ENCODE measurements around the gene EDRF1.

EDRF1 gene

DNA sequence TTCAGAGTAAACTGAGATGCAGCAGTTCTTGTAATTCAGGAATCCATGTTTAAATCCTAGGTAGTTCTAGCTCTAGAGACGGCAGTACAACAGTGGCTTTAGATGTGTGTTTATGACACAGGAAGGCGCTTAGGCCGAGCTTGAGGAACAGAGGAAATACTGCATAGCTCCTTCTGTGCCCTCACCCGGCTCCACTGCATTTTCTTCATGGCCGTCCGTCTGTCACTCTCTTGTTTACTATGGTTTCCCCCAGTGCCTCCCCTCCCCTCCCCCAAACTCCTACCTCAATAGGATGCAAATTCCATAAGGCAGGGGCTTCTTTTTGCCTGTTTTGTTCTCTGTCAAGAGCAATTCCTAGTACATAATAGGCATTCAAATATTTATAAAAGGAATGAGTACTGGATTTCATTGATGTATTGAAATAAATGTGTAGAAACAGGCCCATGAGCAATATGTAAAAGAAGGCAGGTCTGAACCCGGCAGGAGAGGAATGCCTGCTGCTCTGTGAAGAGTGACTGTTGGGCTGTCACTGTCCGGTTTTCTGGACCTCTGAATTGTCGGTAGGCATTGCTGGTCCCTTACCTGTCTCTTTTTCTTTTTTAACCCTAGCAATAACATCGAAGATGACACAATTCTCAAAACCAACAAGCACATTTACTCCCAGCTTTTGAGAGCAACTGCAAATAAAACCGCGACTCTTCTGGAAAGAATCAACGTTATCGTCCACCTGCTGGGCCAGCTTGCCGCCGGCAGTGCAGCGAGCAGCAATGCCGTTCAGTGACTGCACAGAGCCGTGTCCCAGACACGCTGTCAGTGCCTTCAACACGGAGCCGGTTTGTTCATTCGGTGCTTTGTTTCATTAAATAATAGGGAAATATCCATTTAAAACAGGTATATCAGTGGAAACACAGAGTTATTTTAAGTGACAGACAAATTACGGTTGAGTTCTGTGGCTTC lies 43.5 kb downstream of the EDRF1 start:
- no peak for DNase-seq (ENCODE audit: low read depth in 2 of 2, low spot score in 1 of 2)

DNA sequence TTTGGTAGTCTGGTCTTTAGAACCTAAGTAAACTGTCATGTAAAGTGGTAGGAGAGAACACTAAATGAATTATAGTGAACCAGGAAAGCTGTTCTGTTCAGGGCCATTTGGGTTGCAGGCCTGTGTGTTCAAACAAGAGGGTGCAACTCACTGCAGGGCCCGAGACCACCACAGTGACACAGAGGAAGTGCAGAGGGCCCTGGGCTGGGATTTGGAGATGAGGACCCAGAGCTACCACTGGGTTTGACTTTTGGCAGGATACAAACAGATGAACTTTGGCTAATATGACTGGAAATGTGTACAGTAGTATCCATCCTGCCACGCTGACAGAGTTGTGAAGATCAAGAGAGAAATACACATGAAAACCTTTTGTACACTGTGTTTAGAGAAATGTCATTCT lies 46.3 kb downstream of the EDRF1 start:
- no peak for DNase-seq (ENCODE audit: low read depth in 2 of 2, low spot score in 1 of 2)

DNA sequence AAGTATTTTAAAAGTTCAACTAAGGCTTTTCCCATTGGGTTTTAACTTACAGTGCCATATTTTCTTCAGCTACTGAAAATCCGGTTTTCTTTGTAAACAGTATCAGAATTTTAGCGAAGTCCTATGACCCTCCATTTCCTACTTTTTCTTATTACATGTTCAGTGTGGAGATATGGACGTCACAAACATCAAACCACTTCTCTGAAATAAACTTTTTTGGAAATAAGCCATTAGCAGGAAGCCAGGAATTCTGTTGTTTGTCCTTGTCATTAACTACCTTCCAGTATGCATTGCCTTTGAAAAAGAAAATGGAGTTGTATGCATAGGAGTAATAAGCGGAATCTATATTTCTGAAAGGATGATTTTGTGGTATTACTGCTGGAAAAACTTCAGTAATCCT lies 47.0 kb downstream of the EDRF1 start:
- DNase-seq (ENCODE audit: low read depth in 2 of 2, low spot score in 1 of 2) = no peak

- DNase-seq (ENCODE audit: low read depth in 2 of 2, low spot score in 1 of 2) = no peak
Measured at GRCh38 chr10:125768219-125768855, 48.8 kb downstream of the EDRF1 start.

- no peak for DNase-seq (ENCODE audit: low read depth in 2 of 2, low spot score in 1 of 2)
Measured at GRCh38 chr10:125769175-125769574, 49.7 kb downstream of the EDRF1 start.

GRCh38 chr10:125770844-125771243 lies 51.3 kb downstream of the EDRF1 start:
- no peak for DNase-seq (ENCODE audit: low read depth in 2 of 2, low spot score in 1 of 2)

DNA sequence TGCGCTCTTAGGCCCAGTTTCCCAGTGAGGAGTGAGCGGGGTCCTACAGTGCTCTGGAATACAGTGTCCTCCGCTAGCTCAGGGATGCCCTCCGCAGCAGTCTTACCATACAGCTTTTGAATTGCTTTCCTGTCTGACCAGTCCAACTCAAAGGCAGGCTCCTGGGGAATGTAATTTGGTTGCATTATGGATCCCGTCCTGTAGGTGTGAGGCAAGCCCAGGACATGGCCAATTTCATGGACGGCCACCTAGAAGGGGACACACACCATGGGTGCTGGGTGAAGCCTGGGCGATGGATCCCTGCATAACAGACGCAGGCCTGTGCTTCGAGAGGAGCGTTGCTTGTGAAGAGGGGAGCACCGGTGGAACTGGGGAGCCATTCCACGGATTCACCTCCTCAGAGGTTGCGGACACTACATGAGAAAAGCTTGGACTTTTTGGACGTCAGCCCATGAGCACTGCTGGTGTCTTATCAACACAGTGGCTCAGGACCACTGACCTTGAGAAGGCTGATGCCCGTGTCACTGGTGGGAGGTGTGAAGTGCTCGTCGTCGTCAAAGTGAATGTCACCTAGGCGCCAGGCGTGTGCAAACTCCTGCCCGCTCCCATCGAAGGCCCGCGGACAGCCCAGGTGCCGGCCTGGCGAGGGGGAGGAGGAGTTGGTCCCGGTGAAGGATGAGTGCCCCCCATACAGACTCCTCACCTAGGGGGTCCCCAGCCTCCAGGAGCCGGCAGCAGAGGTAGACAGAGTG lies 52.8 kb downstream of the EDRF1 start:
- no peak for DNase-seq (ENCODE audit: low read depth in 2 of 2, low spot score in 1 of 2)

DNA sequence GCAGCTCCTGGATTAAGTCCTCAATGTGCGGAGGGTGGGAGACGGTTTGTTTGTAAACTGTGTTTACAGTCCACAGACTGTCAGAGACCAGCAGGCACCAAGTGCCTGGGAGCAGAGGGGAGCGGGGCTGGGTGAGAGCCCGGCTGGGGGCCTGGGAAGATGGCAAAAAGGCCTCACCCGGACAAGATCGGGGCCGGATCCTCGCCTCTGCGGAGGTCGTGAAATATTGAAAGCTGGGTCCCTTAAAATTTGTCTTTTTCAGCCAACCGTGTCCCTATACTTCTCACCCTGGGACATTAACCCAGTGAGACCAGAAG lies 53.3 kb downstream of the EDRF1 start:
- DNase-seq (ENCODE audit: low read depth in 2 of 2, low spot score in 1 of 2) = no peak

DNA sequence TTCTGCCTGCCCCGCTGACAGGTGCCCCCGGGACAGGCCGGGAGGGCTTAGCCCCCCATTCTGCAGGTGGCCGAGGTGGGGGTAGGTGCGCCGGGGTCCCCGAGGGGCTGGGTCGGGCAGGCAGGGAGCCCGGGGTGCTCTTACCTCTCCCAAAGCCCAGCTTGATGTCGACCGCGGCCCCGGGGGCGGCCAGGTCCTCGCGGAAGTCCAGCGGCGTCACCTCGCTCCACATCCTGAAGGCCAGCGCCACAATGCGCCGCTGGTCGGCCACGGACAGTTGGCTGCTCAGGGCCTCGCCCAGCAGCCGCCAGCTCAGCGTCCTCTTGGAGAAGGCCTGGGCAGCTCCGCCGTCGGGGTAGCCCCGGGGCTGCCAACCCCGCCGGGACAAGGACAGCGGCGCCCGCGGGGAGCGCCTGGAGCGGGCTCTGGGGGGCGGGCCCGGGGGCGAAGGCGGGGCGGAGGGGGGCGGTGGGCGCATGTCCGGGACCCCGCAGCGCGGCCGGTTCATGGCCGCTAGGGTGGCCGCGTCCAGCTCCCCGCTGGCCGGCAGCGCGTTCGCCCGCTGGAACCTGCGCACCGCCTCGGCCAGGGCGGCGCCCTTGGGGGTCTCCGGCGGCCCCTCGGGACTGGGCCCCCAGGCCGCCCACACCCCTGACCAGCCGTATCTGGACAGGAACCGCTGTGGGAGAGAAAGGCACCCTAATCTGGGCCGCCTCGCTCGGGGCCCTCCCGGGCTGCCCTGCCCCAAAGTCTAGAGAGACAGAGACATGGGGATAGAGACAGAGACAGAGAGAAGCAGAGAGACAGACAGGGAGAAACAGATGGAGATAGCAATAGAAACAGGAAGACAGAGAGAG lies 54.4 kb downstream of the EDRF1 start:
- no peak for DNase-seq (ENCODE audit: low read depth in 2 of 2, low spot score in 1 of 2)

DNA sequence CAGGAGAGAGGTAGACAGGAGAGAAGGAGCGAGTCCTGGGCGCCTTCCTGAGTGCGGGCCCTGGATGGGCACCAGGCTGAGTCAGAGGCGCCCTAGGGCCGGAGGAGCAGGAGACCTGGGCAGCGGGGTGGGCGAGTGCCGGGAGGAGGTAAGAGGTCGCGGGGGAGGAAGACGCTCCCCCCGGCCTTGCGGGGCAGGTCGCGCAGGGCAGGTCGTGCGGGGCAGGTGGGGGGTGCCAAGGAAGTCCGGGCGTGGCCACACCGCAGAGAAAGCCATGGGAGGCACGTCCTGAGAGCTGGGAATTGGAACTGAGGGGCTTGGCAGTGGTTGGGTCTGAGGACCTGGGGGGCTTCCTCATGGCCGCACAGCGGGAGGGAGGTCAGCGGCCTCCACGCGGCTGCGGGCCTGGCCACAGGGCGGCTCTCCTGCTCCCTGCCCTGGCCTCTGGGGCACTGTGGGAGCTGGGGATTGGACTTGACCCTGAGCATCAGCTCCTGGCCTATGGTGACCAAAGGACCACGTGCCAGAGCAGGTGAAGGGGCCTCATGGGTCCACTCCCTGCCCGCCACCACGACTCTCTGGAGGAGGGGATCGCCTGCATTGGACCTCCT lies 55.2 kb downstream of the EDRF1 start:
- no peak for DNase-seq (ENCODE audit: low read depth in 2 of 2, low spot score in 1 of 2)

- DNase-seq (ENCODE audit: low read depth in 2 of 2, low spot score in 1 of 2) = no peak
Measured at GRCh38 chr10:125775491-125776106, 56.1 kb downstream of the EDRF1 start, which contains the start of gene MMP21. Gene MMP21, minus strand, starts transcription at chr10:125775821. Its CDS starts 0 bp downstream, at chr10:125775821.

DNA sequence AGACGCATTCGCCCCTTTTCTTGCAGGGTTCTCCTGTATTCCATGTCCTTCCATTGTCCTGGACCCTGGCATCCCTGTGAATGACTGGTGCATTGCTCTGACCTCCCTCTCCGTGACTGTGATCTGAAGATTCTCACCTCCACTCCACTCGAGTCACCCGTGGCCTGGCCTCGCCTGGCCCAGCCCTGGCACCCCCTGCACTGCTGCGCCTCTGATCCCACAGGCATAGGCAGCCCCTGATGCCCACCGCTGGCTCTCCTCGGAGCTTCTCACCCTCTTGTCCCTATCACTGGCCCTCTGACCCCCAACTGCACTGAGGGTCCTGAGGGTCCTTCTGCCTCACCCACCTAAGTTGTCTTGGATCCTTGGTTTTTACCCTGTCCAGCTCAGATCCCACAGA lies 58.3 kb downstream of the EDRF1 start:
- DNase-seq (ENCODE audit: low read depth in 2 of 2, low spot score in 1 of 2) = no peak

DNA sequence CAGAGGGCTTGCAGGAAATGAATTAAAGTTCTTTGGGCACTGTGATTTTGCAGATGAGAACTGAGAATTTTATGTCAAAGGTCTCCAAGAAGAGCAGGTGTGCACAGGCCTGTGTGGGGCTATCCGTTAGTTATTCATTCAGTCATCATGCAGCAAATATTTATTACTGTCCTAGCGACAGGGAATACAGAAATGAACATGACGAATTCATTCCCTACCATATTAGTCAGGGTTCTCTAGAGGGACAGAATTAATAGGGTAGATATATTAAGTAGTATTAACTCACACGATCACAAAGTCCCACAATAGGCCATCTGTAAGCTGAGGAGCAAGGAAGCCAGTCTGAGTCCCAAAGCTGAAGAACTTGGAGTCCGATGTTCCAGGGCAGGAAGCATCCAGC lies 59.0 kb downstream of the EDRF1 start:
- no peak for DNase-seq (ENCODE audit: low read depth in 2 of 2, low spot score in 1 of 2)

DNA sequence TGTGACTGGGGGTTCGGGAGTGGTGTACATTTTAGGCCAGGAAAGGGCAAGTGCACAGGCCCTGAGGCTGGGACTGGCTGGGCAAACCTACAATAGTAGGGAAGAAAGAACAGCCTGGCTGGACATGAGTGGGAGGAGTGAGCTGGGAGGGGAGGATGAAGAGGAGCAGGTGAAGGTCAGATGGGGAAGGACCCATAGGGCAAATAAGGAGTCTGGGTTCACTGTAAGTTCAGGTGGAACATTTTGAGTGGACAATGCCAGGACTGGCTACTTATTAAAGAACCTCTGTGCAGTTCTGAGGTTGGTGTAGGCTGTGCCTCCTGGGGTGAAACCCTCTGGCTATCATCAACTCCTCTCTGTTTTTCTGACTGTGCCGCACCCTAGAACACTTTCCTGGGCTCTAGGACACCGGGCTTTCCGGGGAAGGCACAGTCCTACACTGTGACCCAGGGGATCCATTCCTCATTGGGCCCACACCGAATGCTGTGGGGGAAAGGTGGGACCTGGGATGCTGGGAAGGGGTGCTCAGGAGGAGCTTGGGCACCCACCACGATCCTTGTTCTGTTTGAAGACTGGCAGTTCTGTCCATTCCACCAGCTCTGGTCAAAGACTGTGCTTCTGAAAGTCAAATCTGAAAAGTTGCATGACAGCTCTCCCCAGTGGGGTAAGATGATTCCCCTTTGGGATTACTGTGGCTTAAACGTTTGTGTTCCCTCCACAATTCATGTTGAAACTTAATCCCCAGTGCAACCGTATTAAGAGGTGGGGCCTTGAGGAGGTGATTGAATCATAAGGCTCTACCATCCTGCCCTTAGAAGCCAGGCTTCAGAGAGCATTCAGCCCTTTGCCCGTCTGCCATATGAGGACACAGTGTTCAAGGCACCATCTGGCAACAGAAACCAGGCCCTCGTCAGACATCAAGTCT lies 60.2 kb downstream of the EDRF1 start:
- no peak for DNase-seq (ENCODE audit: low read depth in 2 of 2, low spot score in 1 of 2)

- no peak for DNase-seq (ENCODE audit: low read depth in 2 of 2, low spot score in 1 of 2)
Measured at GRCh38 chr10:125781374-125781773, 61.9 kb downstream of the EDRF1 start.

DNA sequence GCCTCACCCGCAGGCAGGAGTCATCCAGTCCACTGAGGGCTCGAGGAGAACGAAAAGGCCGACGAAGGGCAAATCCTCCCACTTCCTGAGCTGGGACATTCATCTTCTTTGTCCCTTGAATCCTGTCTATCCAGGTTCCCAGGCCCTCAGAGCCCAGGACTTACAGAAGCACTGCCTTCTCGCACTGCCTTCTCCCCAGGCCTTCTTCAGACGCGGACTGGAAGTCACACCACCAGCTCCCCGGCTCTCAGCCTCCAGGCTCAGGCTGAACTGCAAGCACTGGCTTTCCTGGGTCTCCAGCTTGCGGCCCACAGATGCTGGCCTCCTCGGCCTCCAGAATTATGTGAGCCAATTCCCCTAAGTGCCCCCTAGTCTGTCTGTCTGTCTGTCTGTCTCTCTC lies 62.5 kb downstream of the EDRF1 start:
- no peak for DNase-seq (ENCODE audit: low read depth in 2 of 2, low spot score in 1 of 2)

GRCh38 chr10:125782616-125783015 lies 63.1 kb downstream of the EDRF1 start:
- no peak for DNase-seq (ENCODE audit: low read depth in 2 of 2, low spot score in 1 of 2)

GRCh38 chr10:125783408-125783807 lies 63.9 kb downstream of the EDRF1 start:
- no peak for DNase-seq (ENCODE audit: low read depth in 2 of 2, low spot score in 1 of 2)

GRCh38 chr10:125783957-125784356 lies 64.4 kb downstream of the EDRF1 start:
- no peak for DNase-seq (ENCODE audit: low read depth in 2 of 2, low spot score in 1 of 2)
